ENCODE results near the gene FFAR4.

The FFAR4 gene

DNA sequence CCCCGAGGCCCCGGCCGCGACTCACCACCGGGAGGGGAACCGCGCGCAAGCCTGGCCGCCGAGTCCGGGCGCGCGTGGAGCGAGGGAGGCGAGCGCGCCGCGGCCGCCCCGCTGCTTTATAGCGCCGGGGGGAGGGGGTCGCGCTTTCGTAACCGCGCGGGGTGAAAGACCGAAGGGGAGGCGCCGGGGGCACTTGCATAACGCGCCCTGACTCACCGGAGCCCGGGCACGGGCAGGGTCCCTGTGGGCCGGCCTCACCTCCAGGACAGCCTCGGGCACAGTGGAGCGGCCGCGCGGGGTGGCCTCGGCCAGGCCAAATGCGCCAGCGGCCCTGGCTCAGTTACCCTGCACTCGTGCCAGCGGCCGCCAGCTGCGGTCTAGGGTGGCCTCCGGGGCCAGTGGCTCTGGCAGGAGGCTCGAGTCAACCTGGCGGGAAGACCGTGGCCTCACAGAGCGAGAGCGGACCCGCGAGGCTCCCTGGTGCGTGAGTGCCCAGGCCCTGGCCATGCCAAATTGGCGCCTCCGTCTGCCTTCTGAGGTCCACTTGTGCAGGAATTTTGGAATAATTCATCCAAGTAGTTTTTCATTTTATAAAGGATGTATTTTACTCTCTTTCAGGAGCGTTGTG is 34.8 kb downstream of the FFAR4 start, which contains the start of gene RBP4:
Gene RBP4, minus strand, starts transcription at position 90 of the 628 bp plus-strand sequence. CDS start 207 bp downstream, outside the sequence.
- no peak for DNase-seq

DNA sequence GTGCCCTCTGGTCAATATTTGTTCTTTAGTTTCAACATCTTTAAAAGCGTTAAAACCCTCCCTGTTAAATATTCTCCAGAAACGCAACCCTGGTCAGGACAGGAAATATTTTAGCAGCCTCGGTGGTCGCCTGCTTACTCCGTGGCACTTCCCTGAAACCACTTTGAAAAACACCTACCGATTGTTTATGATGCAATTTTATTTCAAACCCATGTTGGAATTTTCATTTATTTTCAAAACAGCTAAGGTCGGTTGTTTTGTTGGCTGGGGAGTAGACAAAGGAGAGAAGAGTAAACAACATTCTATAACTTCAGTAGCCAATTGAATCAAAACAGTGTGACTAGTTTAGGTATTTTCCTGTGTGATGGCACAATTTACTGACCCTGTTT is 35.3 kb downstream of the FFAR4 start:
- no peak for DNase-seq

DNA sequence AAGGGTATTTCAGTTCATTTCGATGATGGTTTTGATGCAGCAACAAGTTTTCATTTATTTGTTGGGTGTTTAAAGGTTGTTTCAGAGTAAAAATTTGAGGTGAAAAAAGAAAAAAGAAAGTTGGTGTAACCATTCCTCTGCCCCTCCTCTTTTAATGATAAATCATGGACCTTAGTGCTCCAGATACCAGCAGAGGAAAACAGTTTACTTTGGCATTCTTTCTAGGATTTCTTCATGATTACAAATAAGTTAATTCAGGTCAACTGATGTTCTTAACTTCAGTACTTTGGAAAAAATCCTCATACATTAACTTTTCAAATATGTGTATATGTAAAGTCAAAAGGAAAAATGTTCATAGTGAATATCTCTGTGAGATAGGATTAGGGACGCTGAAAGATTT is 36.6 kb downstream of the FFAR4 start:
- no peak for DNase-seq

DNA sequence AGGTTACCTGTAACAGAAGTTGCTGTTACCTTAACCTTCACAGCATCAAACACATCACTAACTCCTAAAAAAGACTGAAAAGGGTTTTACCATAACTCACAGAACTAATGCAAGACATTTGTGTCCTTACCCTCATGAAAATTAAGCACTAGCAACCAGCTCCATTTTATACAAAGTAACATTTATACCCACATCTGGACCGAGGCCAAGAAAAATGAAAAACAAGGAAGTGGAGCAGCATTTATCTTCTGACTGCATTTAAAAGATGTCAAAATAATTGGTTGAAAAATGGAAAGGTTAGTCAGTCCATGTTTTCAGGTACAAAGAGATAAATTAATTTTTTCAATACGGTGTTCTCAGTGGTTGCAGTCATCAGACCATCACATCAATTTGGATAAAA is 37.7 kb downstream of the FFAR4 start:
- DNase-seq, result no peak

DNA sequence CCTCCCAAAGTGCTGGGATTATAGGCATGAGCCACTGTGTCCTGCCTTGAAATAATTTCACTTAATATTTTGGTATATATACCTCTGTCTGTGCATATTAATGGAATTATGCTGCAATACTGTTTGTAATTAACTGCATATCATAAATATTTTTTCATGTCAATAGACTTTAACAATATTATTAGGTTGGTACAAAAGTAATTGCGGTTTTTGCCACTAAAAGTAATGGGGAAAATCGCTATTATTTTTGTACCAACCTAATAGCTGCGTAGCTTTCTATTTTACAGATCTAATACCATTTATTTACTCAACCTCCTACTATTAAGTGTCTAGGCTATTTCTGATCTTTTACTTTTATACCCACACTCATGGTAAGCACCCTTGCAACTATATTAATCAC is 42.0 kb downstream of the FFAR4 start:
- no peak for DNase-seq

DNA sequence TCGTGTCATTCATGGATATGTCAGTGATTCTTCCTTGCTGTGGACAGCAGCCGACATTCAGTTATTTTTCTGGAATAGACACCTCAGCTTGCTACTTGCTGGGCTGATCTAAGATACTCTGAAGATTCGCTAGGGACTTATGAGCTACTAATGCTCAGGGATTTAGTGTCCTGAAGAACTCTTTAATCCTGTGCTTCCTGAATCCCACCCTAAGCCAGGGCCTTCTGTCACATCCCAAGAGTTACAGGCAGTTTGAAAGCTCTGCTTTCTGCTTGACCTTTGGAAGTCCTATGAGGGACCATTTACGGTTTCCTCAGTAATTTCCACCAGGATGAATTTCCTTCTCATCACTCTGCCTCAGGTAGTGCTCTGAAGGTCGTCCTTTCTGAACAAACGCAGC is 45.8 kb downstream of the FFAR4 start, which contains the start of gene PDE6C:
Gene PDE6C, plus strand, starts transcription at position 227 of the 400 bp plus-strand sequence. CDS start 189 bp downstream, outside the sequence.
- DNase-seq, result no peak

DNA sequence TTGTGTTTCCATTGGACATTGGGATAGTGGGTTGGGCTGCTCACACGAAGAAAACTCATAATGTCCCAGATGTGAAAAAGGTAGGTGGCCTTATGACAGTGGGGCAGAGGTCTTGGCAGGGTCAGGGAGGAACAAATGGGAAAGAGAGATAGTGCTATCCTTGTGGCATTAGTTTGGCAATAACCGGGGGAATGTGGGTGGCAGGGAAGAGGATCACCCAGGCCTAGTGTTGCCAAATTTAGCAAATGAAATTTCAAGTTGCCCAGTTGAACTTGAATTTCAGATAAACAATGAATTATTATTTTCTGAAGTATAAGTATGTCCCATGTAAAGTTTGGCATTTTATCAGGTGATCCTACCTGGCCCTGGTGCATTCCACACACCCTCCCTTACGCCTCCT is 46.7 kb downstream of the FFAR4 start:
- DNase-seq, result no peak

DNA sequence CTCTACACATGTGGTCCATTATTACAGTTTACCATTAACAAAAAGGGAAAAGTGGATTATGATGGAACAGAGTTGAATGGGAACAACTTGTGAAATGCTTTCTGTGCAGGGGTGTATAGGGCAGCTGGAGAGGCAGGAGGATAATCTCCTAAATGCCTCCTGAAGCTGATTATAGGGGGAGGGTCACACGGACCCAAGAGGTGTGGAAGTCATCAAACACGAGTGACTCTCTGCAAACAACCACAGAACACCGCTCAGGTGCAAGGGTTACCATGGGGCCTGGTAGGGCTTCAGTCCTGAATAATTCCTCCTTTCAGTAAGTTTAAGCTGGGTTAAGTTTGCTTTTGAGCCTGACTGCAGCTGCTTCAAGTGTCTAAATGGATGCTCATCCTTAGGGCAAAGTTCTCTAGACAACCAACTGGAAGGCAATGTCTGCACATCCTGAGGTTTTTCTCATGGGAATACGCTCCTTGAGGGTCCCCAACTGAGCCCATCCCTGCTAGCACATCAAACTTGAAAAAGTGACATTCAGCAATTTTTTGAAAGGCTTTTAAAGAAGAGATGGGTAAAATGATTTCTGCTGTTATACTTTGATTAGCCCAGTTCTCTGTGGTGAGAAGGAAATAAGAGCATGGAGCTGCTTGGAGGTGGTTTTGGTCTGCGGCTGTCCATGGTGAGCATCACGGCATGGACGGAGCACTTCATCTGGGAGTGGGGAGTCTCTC is 47.8 kb downstream of the FFAR4 start:
- no peak for DNase-seq

DNA sequence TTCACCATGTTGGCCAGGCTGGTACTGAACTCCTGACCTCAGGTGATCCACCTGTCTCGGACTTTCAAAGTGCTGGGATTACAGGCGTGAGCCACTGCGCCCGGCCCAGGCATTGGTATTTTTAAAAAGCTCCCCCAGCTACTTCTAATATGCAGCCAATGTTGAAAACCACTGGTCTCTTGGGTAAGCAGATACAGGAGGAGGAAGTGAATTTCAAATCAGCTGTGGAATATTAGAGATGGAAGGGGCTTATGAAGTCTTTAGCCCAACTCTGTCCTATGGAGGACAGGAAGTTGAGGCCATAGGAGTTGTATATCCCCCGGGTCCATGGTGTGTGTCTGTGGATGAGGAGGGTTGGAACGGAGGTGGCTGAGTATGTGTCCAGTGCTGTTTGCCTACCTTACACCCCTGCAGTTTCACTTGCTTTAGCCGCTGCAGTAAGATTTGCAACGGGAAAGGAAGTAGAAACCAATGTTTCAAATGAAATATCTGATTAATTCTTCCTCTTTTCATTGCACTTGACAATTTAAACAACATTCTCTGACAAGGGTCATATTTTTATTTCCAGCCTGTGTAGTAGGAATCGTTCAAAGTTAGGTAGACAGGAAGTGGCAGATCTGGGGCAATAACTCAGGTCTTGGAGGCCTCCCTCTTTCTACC is 49.2 kb downstream of the FFAR4 start:
- DNase-seq, result no peak

DNA sequence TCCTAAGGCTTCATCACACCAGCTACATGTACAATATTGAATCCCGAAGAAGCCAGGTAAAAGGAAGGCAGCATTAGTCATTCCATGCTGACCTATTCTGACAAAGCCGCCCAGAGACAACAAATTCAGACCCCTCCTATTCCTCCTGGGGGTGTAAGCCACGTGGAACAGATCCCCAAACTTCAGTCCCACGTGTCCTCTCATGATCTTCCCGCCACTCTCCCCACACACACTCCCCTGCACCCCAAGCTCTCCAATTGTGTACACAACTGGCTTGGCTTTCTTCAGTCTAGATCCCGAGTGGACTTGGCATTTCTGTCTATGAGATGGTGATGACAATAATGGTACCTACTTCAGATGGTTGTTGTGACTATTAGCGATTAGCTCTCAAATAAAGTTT is 54.5 kb downstream of the FFAR4 start:
- no peak for DNase-seq

DNA sequence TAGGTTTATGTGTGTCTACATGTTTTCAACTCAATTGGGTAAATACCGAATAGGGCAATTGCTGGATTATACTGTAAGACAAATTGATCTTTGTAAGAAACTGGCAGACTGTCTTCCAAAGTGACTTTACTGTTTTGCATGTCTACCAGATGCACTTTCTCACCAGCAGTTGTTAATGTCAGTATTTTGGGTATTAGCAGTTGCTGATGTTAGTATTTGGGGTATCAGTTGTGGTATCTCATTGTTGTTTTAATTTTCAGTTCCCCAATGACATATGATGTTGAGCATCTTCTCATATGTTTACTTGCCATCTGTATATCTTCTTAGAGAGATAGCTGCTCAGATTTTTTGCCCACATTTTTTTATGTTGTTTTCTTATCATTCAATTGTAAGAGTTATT is 56.5 kb downstream of the FFAR4 start:
- no peak for DNase-seq

DNA sequence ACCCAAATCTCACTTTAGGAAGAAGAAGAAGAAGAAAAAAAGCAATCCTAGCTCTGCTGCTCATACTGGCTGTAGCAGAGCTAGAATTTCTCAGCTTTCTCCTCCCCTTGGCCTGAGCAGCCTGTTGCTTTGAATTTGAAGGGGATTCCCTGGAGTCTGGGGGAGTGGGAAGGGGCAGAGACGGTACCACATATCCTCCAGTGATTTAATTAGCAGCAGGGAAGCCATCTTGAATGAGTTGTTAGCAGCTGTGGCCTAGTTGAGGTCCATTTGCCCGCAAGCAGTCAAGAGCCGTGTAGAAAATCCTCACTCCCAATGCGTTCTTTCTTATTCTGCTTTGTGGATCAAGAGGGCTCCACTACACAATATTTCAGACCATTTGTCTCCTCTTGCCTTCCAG is 62.4 kb downstream of the FFAR4 start:
- DNase-seq, result no peak

DNA sequence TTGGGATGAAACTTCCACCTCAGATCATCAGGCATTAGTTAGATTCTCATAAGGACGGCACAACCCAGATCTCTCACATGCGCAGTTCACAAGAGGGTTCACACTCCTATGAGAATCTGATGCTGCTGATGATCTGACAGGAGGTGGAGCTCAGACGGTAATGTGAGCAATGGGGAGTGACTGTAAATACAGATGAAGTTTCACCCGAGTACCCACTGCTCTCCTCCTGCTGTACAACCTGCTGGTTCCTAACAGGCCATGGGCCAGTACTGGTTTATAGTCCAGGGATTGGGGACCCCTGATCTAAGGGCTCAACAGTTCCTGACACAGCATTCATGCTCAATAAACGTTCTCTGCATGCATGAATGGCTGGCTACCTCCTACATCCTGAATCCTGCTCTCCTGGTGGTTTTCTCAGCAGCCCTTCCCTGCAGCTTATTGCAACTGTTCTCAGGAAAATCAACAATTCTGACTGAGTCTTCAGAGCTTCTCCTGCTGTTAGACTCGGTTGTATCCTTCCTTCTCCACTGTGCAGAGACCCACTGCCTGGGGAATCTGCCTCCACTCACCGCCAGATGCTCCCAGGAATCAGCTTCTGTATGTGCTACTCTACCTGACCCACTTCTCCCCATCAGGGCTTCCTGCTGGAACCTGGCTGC is 63.3 kb downstream of the FFAR4 start:
- no peak for DNase-seq

DNA sequence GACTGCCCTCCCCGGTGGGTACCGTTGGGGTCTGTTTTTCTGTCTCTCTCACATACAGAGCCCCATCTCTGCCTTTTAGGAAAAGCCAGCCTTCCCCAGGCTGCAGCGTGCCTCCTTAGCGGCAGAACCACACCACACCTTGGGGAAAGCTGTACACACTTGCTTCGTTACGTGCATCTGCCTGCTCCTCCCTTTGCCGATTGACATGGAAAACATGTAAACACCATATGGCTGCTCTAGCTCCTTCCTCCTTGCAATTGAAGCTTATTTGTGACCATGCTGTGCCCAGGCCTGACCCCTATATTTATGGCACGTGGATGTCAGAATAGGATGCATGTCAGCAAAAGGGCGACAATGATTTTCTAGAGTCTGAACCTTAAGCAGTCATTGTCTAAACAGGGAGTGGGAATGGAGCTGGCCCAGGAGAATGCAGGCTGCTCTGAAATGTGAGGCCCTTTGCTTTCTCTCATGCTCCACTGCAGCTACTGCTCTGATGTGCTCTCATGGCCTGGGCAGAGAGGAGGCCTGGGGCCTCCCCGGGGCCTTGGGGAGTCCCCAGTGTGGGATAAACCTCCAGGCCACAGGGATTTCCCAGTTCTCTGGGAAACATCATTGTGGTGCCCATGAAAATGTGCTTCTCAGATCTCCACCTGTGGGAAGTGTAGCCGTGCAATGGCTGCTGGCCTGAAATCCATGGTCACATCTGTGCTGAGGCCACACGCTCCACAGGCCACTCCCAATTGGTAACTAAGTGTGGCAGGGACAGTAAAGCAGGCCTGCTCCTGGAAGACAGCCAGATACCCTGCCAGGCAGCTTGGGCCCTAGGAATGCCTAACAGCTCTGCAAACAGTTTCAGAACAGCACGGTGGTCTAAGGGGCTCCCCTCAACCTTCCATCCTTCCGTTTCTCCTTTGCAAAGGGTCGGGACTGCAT is 64.4 kb downstream of the FFAR4 start:
- no peak for DNase-seq

Measured in CD4-positive, alpha-beta T cell treated with Interleukin-15 for 1 hour (primary cell).